Spleen (tissue), 11 donors: ENCODE measurements around the gene FGF10. TPM values are rescaled to one million over a fixed set of nuclear protein-coding genes. Genes with fewer than 3 reads are reported as not detected.

Source experiments
- DNase-seq: peaks from one replicate; pipeline ENCODE4 v3.0.0-alpha.2; 2020
- H3K27ac ChIP-seq, 8 donors: fragments of 200-600 bp; sonication (generic) in 7 of 8; 1 replicate in 4 of 8; 2 replicates in 4 of 8; pipeline versions ENCODE4 v1.5.0 to v1.8.0; 2016 to 2021; ENCODE audit warnings: inconsistent platforms in 4 of 8, mild to moderate bottlenecking in 4 of 8, moderate library complexity in 1 of 8
- H3K27me3 ChIP-seq, 7 donors: fragments of 200-600 bp; sonication (generic) in 6 of 7; replicated peaks in 1 of 7; 1 replicate in 4 of 7; 2 replicates in 3 of 7; pipeline versions ENCODE4 v1.5.0 to v1.8.0; 2016 to 2021; ENCODE audit warnings: inconsistent platforms in 3 of 7, mild to moderate bottlenecking in 1 of 7
- H3K36me3 ChIP-seq, 6 donors: fragments of 200-600 bp; sonication (generic) in 5 of 6; 1 replicate in 4 of 6; 2 replicates in 2 of 6; pipeline versions ENCODE4 v1.5.0 to v1.8.0; 2016 to 2021; ENCODE audit warnings: inconsistent platforms in 2 of 6
- H3K4me1 ChIP-seq, 6 donors: fragments of 200-600 bp; sonication (generic) in 5 of 6; 1 replicate in 3 of 6; 2 replicates in 3 of 6; pipeline versions ENCODE4 v1.5.0 to v1.8.0; 2016 to 2021; ENCODE audit warnings: inconsistent platforms in 3 of 6
- H3K4me3 ChIP-seq, 8 donors: fragments of 200-600 bp; sonication (generic) in 7 of 8; 1 replicate in 4 of 8; 2 replicates in 4 of 8; pipeline versions ENCODE4 v1.5.0 to v1.8.0; 2016 to 2021; ENCODE audit warnings: inconsistent platforms in 4 of 8, mild to moderate bottlenecking in 4 of 8, moderate library complexity in 2 of 8
- H3K9me3 ChIP-seq, 8 donors: fragments of 200-600 bp; sonication (generic) in 7 of 8; 1 replicate in 4 of 8; 2 replicates in 4 of 8; pipeline versions ENCODE4 v1.5.0 to v1.8.0; 2016 to 2021; ENCODE audit warnings: inconsistent platforms in 4 of 8
- POLR2A ChIP-seq, 3 donors: fragments of 450-650 bp; IDR thresholded peaks; one replicate each; pipeline ENCODE4 v1.5.1; 2017; ENCODE audit warnings: antibody characterized with exemption in 3 of 3, mild to moderate bottlenecking in 1 of 3
- POLR2AphosphoS5 ChIP-seq, 3 donors: sonication (generic); formaldehyde crosslinking; IDR thresholded peaks; one replicate each; pipeline ENCODE4 v1.5.1; 2017; ENCODE audit warnings: antibody characterized with exemption in 3 of 3
- WGBS, 5 donors: extraction: QIAGEN DNeasy Blood & Tissue Kit in 3 of 5; methylation state at CpG; one replicate each; pipeline versions ENCODE4 v1.1.5 to v1.1.7; 2013 to 2018; 5-methylcytosine and 5-hydroxymethylcytosine counted together
- intact Hi-C: fragments of 100-400 bp; cut with DNase I; formaldehyde crosslinking; loops from one replicate; pipeline ENCODE4 v1.15.0; 2023; ENCODE audit warnings: low total_unique reads
- polyA plus RNA-seq, 3 donors: library from polyadenylated mRNA; stranded (reverse); fragments of 200-250 nt; gene quantifications; one replicate each; pipeline ENCODE4 v1.2.1, GENCODE V29; 2013
- total RNA-seq, 7 donors: library from RNA; depleted of rRNA in 3 of 7; stranded (reverse); fragments of >200 nt in 3 of 7; fragmentation: NEBNext Ultra II Directional in 4 of 7; extraction: Animal tissue kit (Norgen Biotek cat#: 25700) in 4 of 7; gene quantifications; one replicate each; pipeline versions ENCODE4 v1.1.0 to v1.2.1, GENCODE V29; 2016 to 2021
- TF ChIP-seq, protein P1 (sequence below), 11 experiments: fragments of 200-600 bp in 7 of 11; fragments of 450-650 bp in 4 of 11; sonication (generic) in 4 of 11; IDR thresholded peaks in 8 of 11; conservative IDR thresholded peaks in 3 of 11; 1 replicate in 7 of 11; 2 replicates in 4 of 11; pipeline versions ENCODE4 v1.4.0 to v1.8.0; 2016 to 2021; ENCODE audit warnings: antibody characterized with exemption in 11 of 11, inconsistent platforms in 4 of 11, mild to moderate bottlenecking in 1 of 11
- donor health status: healthy with polysubstance abuse.
- donor health status: DM: no; HTN: no; CAD: no; lungs with moderate emphysema.
- donor health status: DM: no; HTN: no; CAD: no.
- donor health status: Bipolar disorder and iron deficiency.
- donor health status: healthy.
- donor health status: DM: no; HTN: no; CAD: no.
- donor health status: DM: yes; HTN: yes; CAD: no.

Gene FGF10
- total and polyA plus RNA-seq, 10 donors = 0.03 to 0.22 TPM; not detected in 8

- intact Hi-C loops = no loop called here
- TF ChIP-seq POLR2AphosphoS5 (IDR thresholded peaks at IDR 0.05) = no peak
- TF ChIP-seq, protein P1, sequence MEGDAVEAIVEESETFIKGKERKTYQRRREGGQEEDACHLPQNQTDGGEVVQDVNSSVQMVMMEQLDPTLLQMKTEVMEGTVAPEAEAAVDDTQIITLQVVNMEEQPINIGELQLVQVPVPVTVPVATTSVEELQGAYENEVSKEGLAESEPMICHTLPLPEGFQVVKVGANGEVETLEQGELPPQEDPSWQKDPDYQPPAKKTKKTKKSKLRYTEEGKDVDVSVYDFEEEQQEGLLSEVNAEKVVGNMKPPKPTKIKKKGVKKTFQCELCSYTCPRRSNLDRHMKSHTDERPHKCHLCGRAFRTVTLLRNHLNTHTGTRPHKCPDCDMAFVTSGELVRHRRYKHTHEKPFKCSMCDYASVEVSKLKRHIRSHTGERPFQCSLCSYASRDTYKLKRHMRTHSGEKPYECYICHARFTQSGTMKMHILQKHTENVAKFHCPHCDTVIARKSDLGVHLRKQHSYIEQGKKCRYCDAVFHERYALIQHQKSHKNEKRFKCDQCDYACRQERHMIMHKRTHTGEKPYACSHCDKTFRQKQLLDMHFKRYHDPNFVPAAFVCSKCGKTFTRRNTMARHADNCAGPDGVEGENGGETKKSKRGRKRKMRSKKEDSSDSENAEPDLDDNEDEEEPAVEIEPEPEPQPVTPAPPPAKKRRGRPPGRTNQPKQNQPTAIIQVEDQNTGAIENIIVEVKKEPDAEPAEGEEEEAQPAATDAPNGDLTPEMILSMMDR (IDR thresholded peaks at IDR 0.05 in 8 of 11, conservative IDR thresholded peaks at IDR 0.05 in 3 of 11) = no peak
- TF ChIP-seq POLR2A (IDR thresholded peaks at IDR 0.05) = no peak
- Histone ChIP-seq H3K4me3 (no peak overlapping the region), H3K4me1 (no peaks in the 10 kb centered on the region), H3K27ac (no peak overlapping the region), H3K27me3 (peaks cover 0 to 2% (median 0%) of the 10 kb centered on the region in 7 donors), H3K9me3 (peaks cover 0 to 14% (median 7%) of the 10 kb centered on the region in 8 donors), H3K36me3 (no peaks in the 10 kb centered on the region)
- 73 to 85% (median 83%) methylated on average over 4 of the region's 4 CpGs for WGBS, 5 donors
- DNase-seq = no peak
These were observed 17.2 kb downstream of the FGF10 start for GRCh38 chr5:44372028-44372427.

GRCh38 chr5:44367203-44367602 lies 22.0 kb downstream of the FGF10 start:
- 70 to 89% (median 75%) methylated on average over 1 of the region's 1 CpG for WGBS, 5 donors
- no peaks in the 10 kb centered on the region for H3K36me3 ChIP-seq
- intact Hi-C loops = no loop called here
- H3K27me3 ChIP-seq = no peaks in the 10 kb centered on the region
- no peak for TF ChIP-seq POLR2A (IDR thresholded peaks at IDR 0.05)
- TF ChIP-seq POLR2AphosphoS5 (IDR thresholded peaks at IDR 0.05) = no peak
- TF ChIP-seq, protein P1 (IDR thresholded peaks at IDR 0.05 in 8 of 11, conservative IDR thresholded peaks at IDR 0.05 in 3 of 11) = no peak
- no peak for DNase-seq
- no peaks in the 10 kb centered on the region for H3K9me3 ChIP-seq
- H3K27ac ChIP-seq = no peak overlapping the region
- H3K4me3 ChIP-seq = no peak overlapping the region
- H3K4me1 ChIP-seq = no peaks in the 10 kb centered on the region

DNA sequence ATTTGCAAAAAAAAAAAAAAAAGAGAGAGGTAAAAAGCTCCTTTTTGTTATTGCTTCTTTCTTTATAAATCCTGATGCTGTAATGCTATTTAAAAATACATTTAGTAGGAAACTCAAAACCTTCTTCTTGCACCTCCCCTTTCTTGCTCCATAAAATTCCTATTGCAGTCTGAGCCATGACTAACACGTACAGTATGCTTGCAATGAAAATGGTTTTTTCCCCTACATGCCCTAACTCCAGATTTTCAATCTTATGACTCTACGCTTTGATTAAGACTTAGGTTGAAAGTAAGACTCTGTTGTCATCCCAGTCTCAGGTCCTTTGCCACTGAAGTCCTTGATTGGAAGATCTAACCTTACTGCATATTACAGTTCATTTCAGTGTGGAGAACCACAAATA lies 23.9 kb downstream of the FGF10 start:
- intact Hi-C loops = no loop called here
- TF ChIP-seq, protein P1 (IDR thresholded peaks at IDR 0.05 in 8 of 11, conservative IDR thresholded peaks at IDR 0.05 in 3 of 11) = no peak
- TF ChIP-seq POLR2AphosphoS5 (IDR thresholded peaks at IDR 0.05) = no peak
- no peak for TF ChIP-seq POLR2A (IDR thresholded peaks at IDR 0.05)
- H3K27me3 ChIP-seq = no peaks in the 10 kb centered on the region
- H3K4me3 ChIP-seq = no peak overlapping the region
- H3K36me3 ChIP-seq = no peaks in the 10 kb centered on the region
- H3K27ac ChIP-seq = no peak overlapping the region
- H3K4me1 ChIP-seq = peaks cover 0 to 6% (median 0%) of the 10 kb centered on the region in 6 donors
- DNase-seq = no peak
- WGBS, 5 donors = 43 to 49% (median 47%) methylated on average over 2 of the region's 2 CpGs
- no peaks in the 10 kb centered on the region for H3K9me3 ChIP-seq

- Histone ChIP-seq H3K9me3 (no peaks in the 10 kb centered on the region), H3K4me1 (peaks cover 0 to 6% (median 0%) of the 10 kb centered on the region in 6 donors), H3K36me3 (no peaks in the 10 kb centered on the region), H3K27me3 (no peaks in the 10 kb centered on the region), H3K27ac (no peak overlapping the region), H3K4me3 (no peak overlapping the region)
- intact Hi-C loops = no loop called here
- TF ChIP-seq POLR2A (IDR thresholded peaks at IDR 0.05) = no peak
- no peak for DNase-seq
- WGBS, 5 donors = 82 to 88% (median 86%) methylated on average over 2 of the region's 2 CpGs
These were observed 25.1 kb downstream of the FGF10 start for GRCh38 chr5:44364097-44364496.
